Right atrium auricular region (tissue), 2 donors: ENCODE data around the gene ZBED6. TPM values are rescaled to one million over a fixed set of nuclear protein-coding genes. Genes with fewer than 3 reads are reported as not detected.
"Not testable (repeated sequence)": the region's sequence is repeated elsewhere in the genome, so short reads cannot be mapped to it uniquely, and the experiment has no call there.

Experiments used
- DNase-seq: peaks from one replicate; pipeline ENCODE4 v3.0.0-alpha.2; 2019; ENCODE audit warnings: low spot score
- H3K27ac ChIP-seq, 2 donors: fragments of 200-600 bp; sonication (generic); 1 replicate in 1 of 2; 2 replicates in 1 of 2; pipeline ENCODE4 v1.5.1; 2016 to 2019
- H3K27me3 ChIP-seq, 2 donors: fragments of 200-600 bp; sonication (generic); one replicate each; pipeline versions ENCODE4 v1.5.1 to v1.6.0; 2017 to 2019
- H3K36me3 ChIP-seq: fragments of 200-600 bp; sonication (generic); one replicate; pipeline ENCODE4 v1.5.1; 2016
- H3K4me1 ChIP-seq, 2 donors: fragments of 200-600 bp; sonication (generic); one replicate each; pipeline versions ENCODE4 v1.5.1 to v1.6.0; 2017 to 2019
- H3K4me3 ChIP-seq, 2 donors: fragments of 200-600 bp; sonication (generic); 1 replicate in 1 of 2; 2 replicates in 1 of 2; pipeline ENCODE4 v1.5.1; 2017 to 2019; ENCODE audit warnings: mild to moderate bottlenecking in 1 of 2, moderate library complexity in 1 of 2
- H3K9me3 ChIP-seq, 2 donors: fragments of 200-600 bp; sonication (generic); one replicate each; pipeline ENCODE4 v1.5.1; 2019
- total RNA-seq, 2 donors: library from RNA; depleted of rRNA; stranded (reverse); fragments of >200 nt; gene quantifications; one replicate each; pipeline ENCODE4 v1.1.0, GENCODE V29; 2016
- TF ChIP-seq, protein P1 (sequence below), 2 donors: fragments of 200-600 bp; sonication (generic); IDR thresholded peaks; one replicate each; pipeline ENCODE4 v1.5.1; 2019; ENCODE audit warnings: antibody characterized with exemption in 2 of 2

Gene ZBED6
- total RNA-seq, 2 donors from 2014 or later: 8.6 to 13.4 TPM

GRCh38 chr1:203778146-203778545 is 17.3 kb upstream of the ZBED6 start:
- TF ChIP-seq, protein P1, sequence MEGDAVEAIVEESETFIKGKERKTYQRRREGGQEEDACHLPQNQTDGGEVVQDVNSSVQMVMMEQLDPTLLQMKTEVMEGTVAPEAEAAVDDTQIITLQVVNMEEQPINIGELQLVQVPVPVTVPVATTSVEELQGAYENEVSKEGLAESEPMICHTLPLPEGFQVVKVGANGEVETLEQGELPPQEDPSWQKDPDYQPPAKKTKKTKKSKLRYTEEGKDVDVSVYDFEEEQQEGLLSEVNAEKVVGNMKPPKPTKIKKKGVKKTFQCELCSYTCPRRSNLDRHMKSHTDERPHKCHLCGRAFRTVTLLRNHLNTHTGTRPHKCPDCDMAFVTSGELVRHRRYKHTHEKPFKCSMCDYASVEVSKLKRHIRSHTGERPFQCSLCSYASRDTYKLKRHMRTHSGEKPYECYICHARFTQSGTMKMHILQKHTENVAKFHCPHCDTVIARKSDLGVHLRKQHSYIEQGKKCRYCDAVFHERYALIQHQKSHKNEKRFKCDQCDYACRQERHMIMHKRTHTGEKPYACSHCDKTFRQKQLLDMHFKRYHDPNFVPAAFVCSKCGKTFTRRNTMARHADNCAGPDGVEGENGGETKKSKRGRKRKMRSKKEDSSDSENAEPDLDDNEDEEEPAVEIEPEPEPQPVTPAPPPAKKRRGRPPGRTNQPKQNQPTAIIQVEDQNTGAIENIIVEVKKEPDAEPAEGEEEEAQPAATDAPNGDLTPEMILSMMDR (IDR thresholded peaks at IDR 0.05): no peak
- no peaks in the 10 kb centered on the region for H3K4me1 ChIP-seq
- H3K36me3 ChIP-seq: no peaks in the 10 kb centered on the region
- no peak overlapping the region for H3K4me3 ChIP-seq
- H3K27me3 ChIP-seq: no peaks in the 10 kb centered on the region
- H3K27ac ChIP-seq: no peak overlapping the region
- DNase-seq: no peak
- H3K9me3 ChIP-seq: no peaks in the 10 kb centered on the region

- Histone ChIP-seq H3K4me1 (no peaks in the 10 kb centered on the region), H3K4me3 (no peak overlapping the region), H3K9me3 (no peaks in the 10 kb centered on the region), H3K27ac (no peak overlapping the region), H3K36me3 (no peaks in the 10 kb centered on the region), H3K27me3 (no peaks in the 10 kb centered on the region)
- DNase-seq: no peak
- TF ChIP-seq, protein P1 (IDR thresholded peaks at IDR 0.05): no peak
These were observed 16.6 kb upstream of the ZBED6 start for GRCh38 chr1:203778789-203779188.

DNA sequence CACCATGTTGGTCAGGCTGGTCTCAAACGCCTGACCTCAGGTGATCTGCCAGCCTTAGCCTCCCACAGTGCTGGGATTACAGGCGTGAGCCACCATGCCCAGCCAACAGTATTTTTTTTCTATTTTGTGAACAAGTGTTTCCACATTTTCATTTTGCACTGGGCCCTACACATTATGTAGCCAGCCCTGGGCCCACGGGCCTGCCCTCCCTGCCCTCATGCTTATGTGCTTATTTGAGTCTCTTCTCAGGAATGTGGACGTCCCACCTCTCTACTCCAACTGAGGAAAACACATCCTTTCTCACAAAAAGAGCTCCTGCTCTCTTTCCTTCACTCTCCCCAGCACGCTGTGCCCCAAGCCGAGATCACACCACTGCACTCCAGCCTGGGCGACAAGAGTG is 13.5 kb upstream of the ZBED6 start:
- no peaks in the 10 kb centered on the region for H3K9me3 ChIP-seq
- no peaks in the 10 kb centered on the region for H3K36me3 ChIP-seq
- H3K27ac ChIP-seq: no peak overlapping the region
- DNase-seq: no peak
- TF ChIP-seq, protein P1 (IDR thresholded peaks at IDR 0.05): no peak
- no peaks in the 10 kb centered on the region for H3K27me3 ChIP-seq
- H3K4me3 ChIP-seq: no peak overlapping the region
- H3K4me1 ChIP-seq: no peaks in the 10 kb centered on the region

- Histone ChIP-seq H3K4me1 (peaks cover 0 to 3% of the 10 kb centered on the region in 2 donors), H3K36me3 (no peaks in the 10 kb centered on the region), H3K27ac (no peak overlapping the region), H3K9me3 (no peaks in the 10 kb centered on the region), H3K27me3 (no peaks in the 10 kb centered on the region), H3K4me3 (no peak overlapping the region)
- no peak for DNase-seq
- TF ChIP-seq, protein P1 (IDR thresholded peaks at IDR 0.05): no peak
These were observed 5.5 kb upstream of the ZBED6 start for GRCh38 chr1:203789966-203790365.

DNA sequence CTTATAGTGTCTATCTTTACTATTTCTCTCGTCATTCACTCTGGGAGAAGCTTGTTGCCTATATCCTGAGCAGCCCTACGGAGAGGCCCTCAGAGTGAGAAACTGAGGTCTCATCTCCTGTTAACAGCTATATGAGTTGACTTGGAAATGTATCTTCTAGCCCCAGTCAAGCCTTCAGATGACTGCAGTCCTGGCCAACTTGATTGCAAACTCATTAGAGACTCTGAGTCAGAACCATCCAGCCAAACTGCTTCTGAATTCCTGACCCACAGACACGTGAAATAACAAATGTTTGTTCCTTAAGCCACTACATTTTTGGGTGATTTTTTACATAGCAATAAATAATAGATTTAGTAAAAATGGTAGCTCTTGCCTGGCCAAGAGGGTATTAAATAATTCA is 3.9 kb upstream of the ZBED6 start:
- no peak for DNase-seq
- TF ChIP-seq, protein P1 (IDR thresholded peaks at IDR 0.05): no peak
- Histone ChIP-seq H3K36me3 (no peaks in the 10 kb centered on the region), H3K9me3 (no peaks in the 10 kb centered on the region), H3K4me3 (no peak overlapping the region), H3K27me3 (no peaks in the 10 kb centered on the region), H3K27ac (no peak overlapping the region), H3K4me1 (peaks cover 0 to 6% of the 10 kb centered on the region in 2 donors)

DNA sequence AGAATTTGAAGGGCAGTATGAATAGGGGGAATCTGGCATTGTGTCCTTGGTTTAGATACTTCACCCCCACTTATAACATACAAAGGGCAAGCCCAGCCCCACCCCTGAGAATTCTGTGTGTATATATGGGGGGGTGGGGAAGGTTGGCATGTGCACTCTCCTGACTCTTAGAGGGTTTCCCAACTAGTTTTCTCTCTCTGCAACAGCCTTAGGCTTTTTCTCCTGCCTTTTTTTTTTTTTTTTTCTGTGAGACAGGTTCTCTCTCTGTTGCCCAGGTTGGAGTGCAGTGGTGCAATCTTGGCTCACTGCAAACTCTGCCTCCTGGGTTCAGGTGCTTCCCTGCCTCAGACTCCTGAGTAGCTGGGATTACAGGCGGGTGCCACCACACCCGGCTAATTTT is 2.9 kb upstream of the ZBED6 start:
- TF ChIP-seq, protein P1 (IDR thresholded peaks at IDR 0.05): no peak
- Histone ChIP-seq H3K4me1 (peaks cover 0 to 16% of the 10 kb centered on the region in 2 donors), H3K27me3 (no peaks in the 10 kb centered on the region), H3K9me3 (no peaks in the 10 kb centered on the region), H3K36me3 (no peaks in the 10 kb centered on the region), H3K27ac (no peak overlapping the region), H3K4me3 (no peak overlapping the region)
- no peak for DNase-seq

GRCh38 chr1:203793561-203793960 is 1.9 kb upstream of the ZBED6 start:
- H3K27ac ChIP-seq, H3K27me3 ChIP-seq, H3K36me3 ChIP-seq, H3K4me3 ChIP-seq, H3K9me3 ChIP-seq, DNase-seq: not testable (repeated sequence)
- peaks cover 0 to 27% of the 10 kb centered on the region in 2 donors for H3K4me1 ChIP-seq
